IMR-90 (cell line): ENCODE results near the gene VGLL2. TPM values are rescaled to one million over a fixed set of nuclear protein-coding genes. Genes with fewer than 3 reads are reported as not detected.
"Not testable (repeated sequence)": the region's sequence is repeated elsewhere in the genome, so short reads cannot be mapped to it uniquely, and the experiment has no call there.

Experiments used
- ATAC-seq: fragments of 200-7000 bp; cut with Tn5 transposase; 2 replicates; pipeline ENCODE4 v1.9.1; 2020; ENCODE audit warnings: low read depth, mild to moderate bottlenecking, moderate library complexity
- BruUV-seq: library from RNA; stranded (reverse); fragments of 400-500 nt; replicated peaks from 2 replicates; lab custom pipeline; 2021; lab: Mats Ljungman, UMichigan
- CTCF ChIA-PET: fragments of 300-600 bp; formaldehyde crosslinking; extraction: SDS; loops from one replicate; lab custom pipeline; 2021; ENCODE audit warnings: antibody characterized with exemption; lab: Yijun Ruan, JAX
- POLR2A ChIA-PET: fragments of 300-600 bp; sonication (Branson Sonifier 250); formaldehyde crosslinking; loops from one replicate; lab custom pipeline; 2022; ENCODE audit warnings: antibody characterized with exemption; ENCODE audit not compliant: unreplicated experiment; lab: Charles Lee
- DNase-seq: peaks from one replicate; pipeline ENCODE4 v3.0.0; 2013
- H2AFZ ChIP-seq: replicated peaks from 2 replicates; pipeline ENCODE3; 2013; ENCODE audit warnings: low read length, mild to moderate bottlenecking; ENCODE audit not compliant: poor library complexity
- H2AK5ac ChIP-seq: 2 replicates; pipeline ENCODE4 v1.6.1; 2013; ENCODE audit warnings: low read depth, low read length, inconsistent platforms
- H2AK9ac ChIP-seq: replicated peaks from 2 replicates; pipeline ENCODE3; 2013; ENCODE audit warnings: mild to moderate bottlenecking, low read depth, low read length, moderate library complexity; ENCODE audit not compliant: poor library complexity
- H2BK120ac ChIP-seq: 2 replicates; pipeline ENCODE4 v1.6.1; 2013; ENCODE audit warnings: low read depth, low read length, inconsistent platforms
- H2BK15ac ChIP-seq: 3 replicates; pipeline ENCODE4 v1.6.1; 2013; ENCODE audit warnings: low read depth, low read length, inconsistent platforms
- H2BK20ac ChIP-seq: 2 replicates; pipeline ENCODE4 v1.6.1; 2013; ENCODE audit warnings: low read depth, mild to moderate bottlenecking, inconsistent platforms, low read length, moderate library complexity
- H2BK5ac ChIP-seq: 2 replicates; pipeline ENCODE4 v1.6.1; 2013; ENCODE audit warnings: mild to moderate bottlenecking, low read depth, low read length, inconsistent platforms; ENCODE audit not compliant: poor library complexity, severe bottlenecking
- H3K14ac ChIP-seq: replicated peaks from 2 replicates; pipeline ENCODE4 v1.6.1; 2013; ENCODE audit warnings: low read depth, low read length, inconsistent platforms
- H3K18ac ChIP-seq: 2 replicates; pipeline ENCODE4 v1.6.1; 2013; ENCODE audit warnings: low read depth, low read length, control low read depth
- H3K23ac ChIP-seq: 2 replicates; pipeline ENCODE4 v1.6.1; 2013; ENCODE audit warnings: low read depth, low read length, inconsistent platforms
- H3K27ac ChIP-seq: 2 replicates; pipeline ENCODE4 v1.5.1; 2013; ENCODE audit warnings: mild to moderate bottlenecking, control low read depth, low read length; ENCODE audit not compliant: insufficient read depth
- H3K27me3 ChIP-seq: 2 replicates; pipeline ENCODE4 v1.6.1; 2013; ENCODE audit warnings: low read length; ENCODE audit not compliant: control insufficient read depth, insufficient read depth
- H3K36me3 ChIP-seq: 2 replicates; pipeline ENCODE4 v1.6.1; 2013; ENCODE audit warnings: low read length, mixed read lengths; ENCODE audit not compliant: control insufficient read depth, insufficient read depth
- H3K4ac ChIP-seq: 2 replicates; pipeline ENCODE4 v1.6.1; 2013; ENCODE audit warnings: low read depth, low read length, inconsistent platforms
- H3K4me1 ChIP-seq: 2 replicates; pipeline ENCODE4 v1.6.1; 2013; ENCODE audit warnings: low read length, mixed read lengths; ENCODE audit not compliant: control insufficient read depth, insufficient read depth
- H3K4me2 ChIP-seq: 2 replicates; pipeline ENCODE4 v1.6.1; 2013; ENCODE audit warnings: low read depth, mild to moderate bottlenecking, control low read depth, low read length, moderate library complexity
- H3K4me3 ChIP-seq: 2 replicates; pipeline ENCODE4 v1.5.1; 2013; ENCODE audit warnings: low read depth, mild to moderate bottlenecking, control low read depth, low read length, moderate library complexity; ENCODE audit not compliant: insufficient read depth
- H3K56ac ChIP-seq: 2 replicates; pipeline ENCODE4 v1.6.1; 2013; ENCODE audit warnings: low read length, inconsistent platforms; ENCODE audit not compliant: insufficient read depth; ENCODE audit errors: extremely low read depth
- H3K79me1 ChIP-seq, 2 experiments: 2 replicates each; pipeline ENCODE4 v1.6.1; 2013; ENCODE audit warnings: low read length in 2 of 2, inconsistent platforms in 1 of 2, low read depth in 1 of 2
- H3K9ac ChIP-seq: 2 replicates; pipeline ENCODE4 v1.6.1; 2013; ENCODE audit warnings: low read depth, low read length, control low read depth
- H3K9me1 ChIP-seq: 2 replicates; pipeline ENCODE4 v1.6.1; 2013; ENCODE audit warnings: low read length, inconsistent platforms; ENCODE audit not compliant: insufficient read depth
- H3K9me3 ChIP-seq: 2 replicates; pipeline ENCODE4 v1.6.1; 2013; ENCODE audit warnings: low read length; ENCODE audit not compliant: control insufficient read depth, insufficient read depth
- H4K20me1 ChIP-seq: 2 replicates; pipeline ENCODE4 v1.6.1; 2013; ENCODE audit warnings: low read length, inconsistent platforms; ENCODE audit not compliant: insufficient read depth
- H4K5ac ChIP-seq: 2 replicates; pipeline ENCODE4 v1.6.1; 2013; ENCODE audit warnings: mild to moderate bottlenecking, low read depth, low read length, control low read depth
- H4K8ac ChIP-seq, 2 experiments: 2 replicates each; pipeline ENCODE4 v1.6.1; 2013; ENCODE audit warnings: low read depth in 2 of 2, low read length in 2 of 2, control low read depth in 1 of 2, inconsistent platforms in 1 of 2
- H4K91ac ChIP-seq: 2 replicates; pipeline ENCODE4 v1.6.1; 2013; ENCODE audit warnings: low read depth, low read length, inconsistent platforms; ENCODE audit not compliant: insufficient read depth
- WGBS, 2 experiments: methylation state at CpG; one replicate each; pipeline versions ENCODE4 v1.1.5 to v1.1.7; 2013; ENCODE audit warnings: missing lambda C conversion rate in 2 of 2; ENCODE audit not compliant: insufficient read length in 1 of 2; ENCODE audit errors: extremely low coverage in 2 of 2; 5-methylcytosine and 5-hydroxymethylcytosine counted together
- dilution Hi-C: fragments of 300-500 bp; cut with HindIII; formaldehyde crosslinking; loops from one replicate; pipeline ENCODE4 v1.14.3; 2018; ENCODE audit warnings: low sequenced_read_pairs; ENCODE audit not compliant: unreplicated experiment
- in situ Hi-C: fragments of 300-500 bp; cut with MboI; formaldehyde crosslinking; loops from 3 replicates; pipeline ENCODE4 v1.14.3; 2019; ENCODE audit warnings: low sequenced_read_pairs, inconsistent platforms, mixed read lengths
- intact Hi-C: fragments of 100-400 bp; cut with micrococcal nuclease; formaldehyde crosslinking; loops from 2 replicates; pipeline ENCODE4 v1.10.0; 2022
- polyA plus RNA-seq, 3 experiments: library from polyadenylated mRNA; depleted of rRNA; stranded (reverse); fragments of >200 nt; gene quantifications; 2 replicates each; pipeline ENCODE4 v1.2.3, GENCODE V29; 2012; ENCODE audit warnings: low replicate concordance in 1 of 3
- total RNA-seq: library from RNA; depleted of rRNA; stranded (reverse); fragments of >200 nt; gene quantifications from 2 replicates; pipeline ENCODE4 v1.2.3, GENCODE V29; 2012

Gene VGLL2
- total and polyA plus RNA-seq, 2 of the 4 experiments (the other 2 are of a cell fraction) = not detected

- H3K36me3 ChIP-seq, H3K4ac ChIP-seq, H3K56ac ChIP-seq, H3K23ac ChIP-seq, H3K4me1 ChIP-seq, DNase-seq, H3K9me1 ChIP-seq, H3K9ac ChIP-seq, ATAC-seq, in situ Hi-C loops, H2BK15ac ChIP-seq, H3K27me3 ChIP-seq, H2BK120ac ChIP-seq, H2BK5ac ChIP-seq, H4K91ac ChIP-seq, H3K79me1 ChIP-seq, H4K5ac ChIP-seq, CTCF ChIA-PET, H4K20me1 ChIP-seq, H3K27ac ChIP-seq, H3K4me2 ChIP-seq, H2AFZ ChIP-seq, intact Hi-C loops, BruUV-seq, H2BK20ac ChIP-seq, H3K9me3 ChIP-seq, H3K4me3 ChIP-seq, POLR2A ChIA-PET, dilution Hi-C loops, H3K14ac ChIP-seq, H2AK9ac ChIP-seq, H2AK5ac ChIP-seq, H3K18ac ChIP-seq, H4K8ac ChIP-seq: not testable (repeated sequence)
- no CpG with 5 or more reads among the region's 13 CpGs for WGBS, 2 experiments
These were observed 20.8 kb upstream of the VGLL2 start for GRCh38 chr6:117244571-117244970.

GRCh38 chr6:117244979-117245378 is 20.4 kb upstream of the VGLL2 start:
- H2AK9ac ChIP-seq, H3K4me3 ChIP-seq, H2AFZ ChIP-seq, CTCF ChIA-PET, H3K27ac ChIP-seq, H3K79me1 ChIP-seq, H3K23ac ChIP-seq, H2BK120ac ChIP-seq, H3K4ac ChIP-seq, H3K36me3 ChIP-seq, intact Hi-C loops, H2BK5ac ChIP-seq, H3K9me3 ChIP-seq, dilution Hi-C loops, H3K9me1 ChIP-seq, H3K27me3 ChIP-seq, H2BK15ac ChIP-seq, H3K9ac ChIP-seq, H3K4me1 ChIP-seq, H3K56ac ChIP-seq, DNase-seq, H4K5ac ChIP-seq, BruUV-seq, H4K20me1 ChIP-seq, in situ Hi-C loops, POLR2A ChIA-PET, ATAC-seq, H3K4me2 ChIP-seq, H4K91ac ChIP-seq, H4K8ac ChIP-seq, H2AK5ac ChIP-seq, H3K14ac ChIP-seq, H2BK20ac ChIP-seq, H3K18ac ChIP-seq: not testable (repeated sequence)
- WGBS, 2 experiments = no CpG with 5 or more reads among the region's 20 CpGs
